Measurements from ENCODE around the gene GNPTG. TPM values are rescaled to one million over a fixed set of nuclear protein-coding genes. Genes with fewer than 3 reads are reported as not detected.
A peak's percentile ranks its signal among the peaks of the same experiment; 100 is the strongest.

The GNPTG gene
- total and polyA plus RNA-seq, 2 of the 13 experiments (the other 11 are each of a cell fraction or from before 2014, with no cell fraction given): 22.7 to 71.1 TPM

DNA sequence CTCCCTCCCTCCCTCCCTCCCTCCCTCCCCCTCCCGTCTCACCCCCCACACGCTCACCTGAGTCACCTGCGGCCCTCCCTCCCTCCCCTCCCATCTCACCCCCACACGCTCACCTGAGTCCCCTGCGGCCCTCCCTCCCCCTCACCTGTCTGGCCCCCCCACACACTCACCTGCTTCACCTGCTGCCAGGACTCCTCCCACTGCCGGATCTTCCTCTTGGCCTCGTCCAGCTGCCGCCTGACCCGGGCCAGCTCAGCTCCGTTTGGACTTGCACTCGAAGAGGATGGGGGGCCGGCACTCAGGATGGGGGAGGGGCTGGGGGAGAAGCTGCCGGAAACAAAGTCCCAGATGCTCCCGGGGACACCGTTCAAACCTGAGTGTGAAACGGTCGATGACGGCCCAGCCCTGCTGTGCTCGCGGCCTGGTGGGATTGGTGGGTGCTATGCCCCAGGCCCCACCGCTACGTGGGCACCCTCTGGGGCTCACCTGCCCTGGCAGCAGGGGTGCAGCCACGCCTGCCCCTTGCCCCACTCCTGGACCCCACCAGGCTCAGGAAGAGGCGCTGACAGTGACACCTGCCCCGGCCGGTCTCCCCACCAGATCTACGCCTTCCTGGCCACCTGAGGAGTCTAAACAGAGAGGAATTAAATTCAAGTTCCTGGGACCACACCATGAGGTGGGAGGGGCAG is 15.9 kb downstream of the GNPTG start:
- CTCF ChIA-PET (ENCODE audit: low intra/inter-chr PET ratio, low total read pairs): no interaction called here
- Histone ChIP-seq H2AFZ (ENCODE audit: low read length) (no peak overlapping the region), H3K79me2 (ENCODE audit: insufficient read depth, low read length) (peaks cover 2% of the 10 kb centered on the region), H3K9ac (ENCODE audit: insufficient read depth, low read depth, low read length) (no peak overlapping the region), H3K4me2 (ENCODE audit: low read depth, low read length) (no peak overlapping the region), H3K27ac (ENCODE audit: extremely low read length, insufficient read depth, low read length) (no peak overlapping the region), H3K4me1 (ENCODE audit: insufficient read depth, low read length) (no peaks in the 10 kb centered on the region), H3K36me3 (replicated peaks in 1 of 2; ENCODE audit: control insufficient read depth in 1 of 2, insufficient read depth in 2 of 2, low read length in 2 of 2) (peaks cover 16 to 34% of the 10 kb centered on the region in 2 experiments), H3K4me3 (replicated peaks in 1 of 3; ENCODE audit: insufficient read depth in 1 of 3, low read depth in 2 of 3, low read length in 3 of 3) (no peak overlapping the region), H3K27me3 (ENCODE audit: control insufficient read depth in 1 of 2, insufficient read depth in 2 of 2, low read length in 2 of 2) (no peaks in the 10 kb centered on the region), H4K20me1 (ENCODE audit: insufficient read depth, low read length) (peaks cover 2% of the 10 kb centered on the region; the same call in 1 of the 2 replicates), H3K9me3 (ENCODE audit: low read length) (no peaks in the 10 kb centered on the region)
- no peak for DNase-seq (ENCODE audit: low spot score)
- ATAC-seq: no peak
- BruUV-seq (replicated peaks): no TSS peak
- 97% methylated on average over 20 of the region's 27 CpGs for whole genome bisulfite sequencing (ENCODE audit: low lambda C conversion rate)
- POLR2A ChIA-PET: no interaction called here
- TF ChIP-seq ZNF790 (CRISPR knock-in tag; IDR thresholded peaks at IDR 0.05; ENCODE audit: borderline replicate concordance): no peak
- intact Hi-C loops (cut with micrococcal nuclease; ENCODE audit: unreplicated experiment): no loop called here
- in situ Hi-C loops (cut with HindIII; ENCODE audit: extremely low pct_ligation_motif_present, low pct_unique_long_range_greater_than_20kb): no loop called here
- no peak for FAIRE-seq

DNA sequence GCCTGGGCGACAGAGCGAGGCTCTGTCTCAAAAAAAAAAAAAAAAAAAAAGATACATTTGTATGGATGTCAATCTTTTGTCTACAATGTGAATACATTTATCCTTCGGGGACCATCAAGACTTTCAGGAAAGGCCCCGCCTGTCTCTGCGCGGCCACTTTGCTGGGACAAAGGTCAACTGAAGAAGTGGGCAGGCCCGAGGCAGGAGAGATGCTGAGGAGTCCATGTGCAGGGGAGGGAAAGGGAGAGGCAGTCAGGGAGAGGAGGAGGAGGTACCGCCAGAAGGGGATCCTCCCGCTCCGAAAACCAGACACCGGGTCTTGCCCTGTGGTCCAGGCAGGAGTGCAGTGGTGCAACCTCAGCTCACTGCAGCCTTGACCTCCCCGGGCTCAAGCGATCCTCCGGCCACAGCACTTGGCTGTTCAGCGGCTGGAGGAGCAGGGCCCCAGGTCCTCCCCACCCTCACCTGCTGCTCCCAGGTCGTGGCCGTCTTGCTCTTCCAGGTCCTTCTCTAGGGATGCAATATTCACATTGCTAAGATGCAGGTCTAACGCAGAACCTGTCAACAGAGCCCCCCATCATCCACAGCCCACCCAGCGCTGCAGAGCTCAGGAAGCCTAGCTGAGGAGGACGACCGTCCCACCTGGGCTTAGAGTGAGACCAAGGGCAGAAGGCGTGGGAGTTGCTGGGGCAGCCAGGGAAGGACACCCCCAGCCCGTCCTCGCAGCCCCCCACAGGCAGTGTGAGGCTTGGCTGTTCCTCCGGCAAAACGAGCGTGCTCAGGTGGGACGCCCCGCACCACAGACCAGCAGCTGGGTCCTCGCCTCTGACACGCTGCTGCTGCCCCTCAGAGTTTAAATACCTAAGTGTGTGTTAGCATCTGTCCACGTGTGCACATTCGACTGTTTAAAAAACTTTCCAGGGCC is 19.6 kb downstream of the GNPTG start:
- H3K27ac ChIP-seq (ENCODE audit: extremely low read length, insufficient read depth, low read length): no peak overlapping the region
- H3K36me3 ChIP-seq (replicated peaks in 1 of 2; ENCODE audit: control insufficient read depth in 1 of 2, insufficient read depth in 2 of 2, low read length in 2 of 2): peaks cover 9 to 13% of the 10 kb centered on the region in 2 experiments; a peak in 4 of 5 replicates
- in situ Hi-C loops (cut with HindIII; ENCODE audit: extremely low pct_ligation_motif_present, low pct_unique_long_range_greater_than_20kb) (no loop called here), intact Hi-C loops (cut with micrococcal nuclease; ENCODE audit: unreplicated experiment) (no loop called here)
- no peaks in the 10 kb centered on the region for H3K27me3 ChIP-seq (ENCODE audit: control insufficient read depth in 1 of 2, insufficient read depth in 2 of 2, low read length in 2 of 2)
- H3K4me1 ChIP-seq (ENCODE audit: insufficient read depth, low read length): no peaks in the 10 kb centered on the region
- FAIRE-seq: no peak
- no peaks in the 10 kb centered on the region for H3K9me3 ChIP-seq (ENCODE audit: low read length)
- ChIA-PET POLR2A (no interaction called here), CTCF (ENCODE audit: low intra/inter-chr PET ratio, low total read pairs) (no interaction called here)
- peaks cover 2% of the 10 kb centered on the region for H3K79me2 ChIP-seq (ENCODE audit: insufficient read depth, low read length)
- no peak overlapping the region for H3K4me3 ChIP-seq (replicated peaks in 1 of 3; ENCODE audit: insufficient read depth in 1 of 3, low read depth in 2 of 3, low read length in 3 of 3)
- 0 out of 2 replicates have a peak, but pooled peaks cover 2% of the 10 kb centered on the region for H4K20me1 ChIP-seq (ENCODE audit: insufficient read depth, low read length)
- H2AFZ ChIP-seq (ENCODE audit: low read length): no peak overlapping the region
- no peak for DNase-seq (ENCODE audit: low spot score)
- ATAC-seq: no peak
- no TSS peak for BruUV-seq (replicated peaks)
- no peak overlapping the region for H3K4me2 ChIP-seq (ENCODE audit: low read depth, low read length)
- TF ChIP-seq AGO2 (optimal IDR thresholded peaks at IDR 0.05; ENCODE audit: low read depth, low read length) (peak; percentile 38), PAWR (CRISPR knock-in tag; IDR thresholded peaks at IDR 0.05; ENCODE audit: borderline replicate concordance) (no peak)
- WGBS (ENCODE audit: low lambda C conversion rate): 92% methylated on average over 20 of the region's 33 CpGs
- no peak overlapping the region for H3K9ac ChIP-seq (ENCODE audit: insufficient read depth, low read depth, low read length)
